ENCODE measurements around the gene NPLOC4. TPM values are rescaled to one million over a fixed set of nuclear protein-coding genes. Genes with fewer than 3 reads are reported as not detected.

The NPLOC4 gene
- total and polyA plus RNA-seq, 2 donors from 2014 or later: 41.5 to 86.4 TPM

- DNase-seq: no peak
- peaks cover 9% of the 10 kb centered on the region for H3K27me3 ChIP-seq (ENCODE audit: control insufficient read depth, insufficient read depth, low read length)
- no peak overlapping the region for H3K4me3 ChIP-seq (ENCODE audit: low read length in 3 of 3)
- H3K9me3 ChIP-seq (ENCODE audit: control insufficient read depth in 2 of 3, insufficient read depth in 1 of 3, low read length in 3 of 3): no peaks in the 10 kb centered on the region
- FAIRE-seq: no peak
- peaks cover 0 to 10% (median 0%) of the 10 kb centered on the region in 3 donors for H3K4me1 ChIP-seq (ENCODE audit: control insufficient read depth in 2 of 3, insufficient read depth in 2 of 3, low read depth in 1 of 3, low read length in 3 of 3)
- no peak overlapping the region for H3K27ac ChIP-seq (ENCODE audit: low read depth in 2 of 2, low read length in 2 of 2)
- no peak for TF ChIP-seq CTCF (IDR thresholded peaks at IDR 0.05; ENCODE audit: borderline replicate concordance, extremely low read depth, insufficient read depth)
- intact Hi-C loops (cut with DNase I): no loop called here
- H3K36me3 ChIP-seq (ENCODE audit: control insufficient read depth in 2 of 3, insufficient read depth in 3 of 3, low read length in 3 of 3): no peaks in the 10 kb centered on the region
- no peak overlapping the region for H3K9ac ChIP-seq (ENCODE audit: low read length in 3 of 3)
Observed at GRCh38 chr17:81535007-81535328, 101.9 kb downstream of the NPLOC4 start.

DNA sequence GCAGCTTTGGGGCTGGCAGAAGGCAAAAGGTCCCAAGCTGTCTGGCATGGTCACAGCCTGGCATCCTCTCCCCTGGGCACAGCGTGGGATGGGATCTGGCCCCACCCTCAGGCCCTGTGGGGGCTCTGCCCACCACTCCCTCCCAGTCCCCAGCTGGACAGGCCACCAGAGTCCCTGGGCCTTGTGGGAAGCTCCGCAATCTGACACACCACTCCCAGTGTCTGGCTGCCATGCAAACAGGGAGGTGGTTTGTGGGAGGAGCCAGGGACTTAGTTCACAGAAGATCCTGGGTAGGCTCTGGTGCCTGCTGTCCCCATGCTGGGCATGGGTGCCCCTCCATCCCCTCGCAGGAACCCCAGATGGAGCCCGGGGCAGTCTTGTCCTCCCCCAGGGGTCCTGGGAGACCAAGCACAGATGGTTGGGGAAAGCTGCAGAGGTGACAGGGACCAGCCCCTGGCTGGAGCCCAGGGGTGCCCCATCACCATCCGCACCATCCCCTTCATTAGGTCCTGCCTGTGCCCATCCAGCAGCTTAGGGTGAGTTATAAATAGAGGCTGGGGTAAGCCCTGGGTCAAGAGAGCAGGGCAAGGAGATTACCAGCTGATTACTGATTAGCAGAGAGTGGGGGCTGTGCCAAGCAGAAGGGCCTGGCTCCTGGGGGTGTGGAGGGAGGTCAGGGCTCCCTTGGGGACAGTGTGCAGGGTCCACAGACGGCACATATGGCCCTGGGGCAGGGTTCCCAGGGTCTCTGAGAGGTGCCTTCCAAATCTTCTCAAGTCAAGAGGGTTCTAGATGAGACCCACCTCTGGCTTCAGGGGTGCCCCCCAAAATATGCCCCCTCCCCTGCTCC, 102.5 kb downstream of the NPLOC4 start:
- Histone ChIP-seq H3K27me3 (ENCODE audit: control insufficient read depth, insufficient read depth, low read length) (peaks cover 9% of the 10 kb centered on the region), H3K36me3 (ENCODE audit: control insufficient read depth in 2 of 3, insufficient read depth in 3 of 3, low read length in 3 of 3) (no peaks in the 10 kb centered on the region), H3K27ac (ENCODE audit: low read depth in 2 of 2, low read length in 2 of 2) (no peak overlapping the region), H3K9me3 (ENCODE audit: control insufficient read depth in 2 of 3, insufficient read depth in 1 of 3, low read length in 3 of 3) (no peaks in the 10 kb centered on the region), H3K9ac (ENCODE audit: low read length in 3 of 3) (no peak overlapping the region), H3K4me3 (ENCODE audit: low read length in 3 of 3) (no peak overlapping the region), H3K4me1 (ENCODE audit: control insufficient read depth in 2 of 3, insufficient read depth in 2 of 3, low read depth in 1 of 3, low read length in 3 of 3) (peaks cover 0 to 10% (median 0%) of the 10 kb centered on the region in 3 donors)
- intact Hi-C loops (cut with DNase I): no loop called here
- peak in 1 of 5 donors; percentile 55 for DNase-seq
- TF ChIP-seq CTCF (IDR thresholded peaks at IDR 0.05; ENCODE audit: borderline replicate concordance, extremely low read depth, insufficient read depth): no peak
- no peak for FAIRE-seq

DNA sequence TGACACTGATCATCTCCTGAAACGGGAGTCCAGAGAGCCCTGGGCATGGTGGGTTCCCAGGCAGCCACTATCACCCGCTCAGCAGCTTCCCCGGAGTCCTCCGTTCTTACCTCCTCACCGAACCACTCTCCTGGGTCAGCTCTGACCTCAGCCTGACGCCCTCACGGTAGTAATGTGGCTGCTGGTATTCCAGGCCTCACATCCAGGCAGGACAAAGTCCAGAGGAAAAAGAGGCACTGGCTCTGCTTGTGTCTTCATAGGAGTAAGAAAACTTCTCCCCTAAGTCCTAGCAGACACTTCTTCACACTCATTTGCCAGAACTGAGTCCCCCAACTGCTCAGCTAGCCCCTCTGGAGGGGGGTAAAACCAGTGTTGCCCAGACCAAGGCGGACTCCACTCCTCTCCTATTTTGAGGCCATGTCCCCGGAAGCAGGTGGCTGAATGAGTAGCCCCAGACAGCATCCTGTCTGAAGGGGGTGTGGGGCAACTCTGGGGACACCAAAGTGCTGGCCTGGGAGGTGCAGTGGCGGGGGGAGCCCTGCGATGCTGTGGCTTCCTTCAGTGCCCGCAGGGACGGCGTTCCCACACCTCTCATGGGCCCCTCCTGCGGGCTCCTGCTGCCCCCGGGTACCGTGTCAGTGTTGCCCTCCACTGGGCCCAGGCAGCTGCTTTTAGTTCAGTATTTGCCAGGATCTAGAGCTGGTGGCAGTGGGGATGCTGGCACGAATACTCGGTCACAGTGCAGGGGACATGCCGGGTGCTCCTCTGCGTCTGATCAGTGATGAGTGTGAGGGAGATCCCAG, 103.4 kb downstream of the NPLOC4 start:
- H3K9ac ChIP-seq (ENCODE audit: low read length in 3 of 3): no peak overlapping the region
- H3K4me3 ChIP-seq (ENCODE audit: low read length in 3 of 3): no peak overlapping the region
- DNase-seq (no peak), FAIRE-seq (no peak)
- peaks cover 0 to 14% (median 0%) of the 10 kb centered on the region in 3 donors for H3K4me1 ChIP-seq (ENCODE audit: control insufficient read depth in 2 of 3, insufficient read depth in 2 of 3, low read depth in 1 of 3, low read length in 3 of 3)
- intact Hi-C loops (cut with DNase I): no loop called here
- H3K36me3 ChIP-seq (ENCODE audit: control insufficient read depth in 2 of 3, insufficient read depth in 3 of 3, low read length in 3 of 3): no peaks in the 10 kb centered on the region
- TF ChIP-seq CTCF (IDR thresholded peaks at IDR 0.05; ENCODE audit: borderline replicate concordance, extremely low read depth, insufficient read depth): no peak
- H3K9me3 ChIP-seq (ENCODE audit: control insufficient read depth in 2 of 3, insufficient read depth in 1 of 3, low read length in 3 of 3): no peaks in the 10 kb centered on the region
- H3K27ac ChIP-seq (ENCODE audit: low read depth in 2 of 2, low read length in 2 of 2): no peak overlapping the region
- H3K27me3 ChIP-seq (ENCODE audit: control insufficient read depth, insufficient read depth, low read length): peaks cover 9% of the 10 kb centered on the region
